Activated T-helper 2 cell treated with anti-CD3 and anti-CD28 coated beads, Interferon-gamma antibody, Interleukin-2, Interleukin-4, amounts not matched to agents 10 μg/mL and 5 μg/mL and 100 μg/mL, durations not matched to agents 14 hours and 24 hours and 36 hours (primary cell): ENCODE measurements around the gene DNAAF8. TPM values are rescaled to one million over a fixed set of nuclear protein-coding genes. Genes with fewer than 3 reads are reported as not detected.
A peak's percentile ranks its signal among the peaks of the same experiment; 100 is the strongest.

Experiments
- DNase-seq: peaks from one replicate; pipeline ENCODE4 v3.0.0; 2021; ENCODE audit warnings: low spot score
- H3K27ac Mint-ChIP-seq: one replicate; pipeline ENCODE4 v1.8.0; 2021; ENCODE audit warnings: mixed read lengths
- H3K27me3 Mint-ChIP-seq: one replicate; pipeline ENCODE4 v1.8.0; 2021; ENCODE audit warnings: low read depth, mixed read lengths
- H3K36me3 Mint-ChIP-seq: one replicate; pipeline ENCODE4 v1.8.0; 2021; ENCODE audit warnings: low read depth, mixed read lengths
- H3K4me1 Mint-ChIP-seq: one replicate; pipeline ENCODE4 v1.8.0; 2021; ENCODE audit warnings: low read depth, mixed read lengths
- H3K4me3 Mint-ChIP-seq: one replicate; pipeline ENCODE4 v1.8.0; 2021; ENCODE audit warnings: low read depth, mild to moderate bottlenecking, moderate library complexity, mixed read lengths
- H3K9me3 Mint-ChIP-seq: one replicate; pipeline ENCODE4 v1.8.0; 2021; ENCODE audit warnings: mixed read lengths
- intact Hi-C: fragments of 100-400 bp; cut with micrococcal nuclease; formaldehyde crosslinking; loops from one replicate; pipeline ENCODE4 v1.15.1; 2023
- total RNA-seq: library from RNA; stranded (reverse); gene quantifications from 2 replicates; pipeline ENCODE4 v1.2.3, GENCODE V29; 2022

DNAAF8 gene
- 0.11 TPM in 1 of 2 replicates, not detected in the other for total RNA-seq

- H3K4me1 Mint-ChIP-seq, result peaks cover 12% of the 10 kb centered on the region
- no peaks in the 10 kb centered on the region for H3K9me3 Mint-ChIP-seq
- peak within 1 kb of the TSS; percentile 85 for H3K4me3 Mint-ChIP-seq
- peak within 1 kb of the TSS; percentile 69 for H3K27ac Mint-ChIP-seq
- intact Hi-C loops, result loop anchor here (1.0 to 10.0 kb wide), 4 partner anchors 33 to 221 kb away; partner anchors contain the start of genes GLYR1, ROGDI, SEC14L5 and UBN1
- peaks cover 4% of the 10 kb centered on the region for H3K36me3 Mint-ChIP-seq
- DNase-seq, result peak; percentile 76
- H3K27me3 Mint-ChIP-seq, result no peaks in the 10 kb centered on the region
These were observed at the start of gene DNAAF8, which contains the start of gene ANKS3 for GRCh38 chr16:4734063-4734729. DNAAF8 (plus strand) TSS chr16:4734537; CDS start chr16:4736515, 1,978 bp downstream. ANKS3 (minus strand) TSS chr16:4734271; CDS start chr16:4730149, 4,122 bp downstream.

- no peak for DNase-seq
- Mint-ChIP-seq H3K4me1 (no peaks in the 10 kb centered on the region), H3K36me3 (peaks cover 36% of the 10 kb centered on the region), H3K4me3 (no peak overlapping the region), H3K9me3 (no peaks in the 10 kb centered on the region), H3K27me3 (no peaks in the 10 kb centered on the region), H3K27ac (no peak overlapping the region)
- intact Hi-C loops, result no loop called here
These were observed 49.6 kb upstream of the DNAAF8 start for GRCh38 chr16:4684763-4685162.

GRCh38 chr16:4685292-4685691 is 49.0 kb upstream of the DNAAF8 start:
- Mint-ChIP-seq H3K27me3 (no peaks in the 10 kb centered on the region), H3K27ac (no peak overlapping the region), H3K4me3 (no peak overlapping the region), H3K9me3 (no peaks in the 10 kb centered on the region), H3K36me3 (peaks cover 31% of the 10 kb centered on the region), H3K4me1 (no peaks in the 10 kb centered on the region)
- no peak for DNase-seq
- intact Hi-C loops, result no loop called here

- DNase-seq, result no peak
- peaks cover 32% of the 10 kb centered on the region for H3K36me3 Mint-ChIP-seq
- H3K27me3 Mint-ChIP-seq, result no peaks in the 10 kb centered on the region
- H3K9me3 Mint-ChIP-seq, result no peaks in the 10 kb centered on the region
- intact Hi-C loops, result no loop called here
- H3K4me3 Mint-ChIP-seq, result no peak overlapping the region
- H3K4me1 Mint-ChIP-seq, result no peaks in the 10 kb centered on the region
- no peak overlapping the region for H3K27ac Mint-ChIP-seq
These were observed 48.4 kb upstream of the DNAAF8 start for GRCh38 chr16:4685776-4686496.

GRCh38 chr16:4686497-4687210 is 47.7 kb upstream of the DNAAF8 start:
- H3K4me1 Mint-ChIP-seq, result no peaks in the 10 kb centered on the region
- H3K9me3 Mint-ChIP-seq, result no peaks in the 10 kb centered on the region
- H3K27me3 Mint-ChIP-seq, result no peaks in the 10 kb centered on the region
- intact Hi-C loops, result no loop called here
- DNase-seq, result no peak
- H3K27ac Mint-ChIP-seq, result no peak overlapping the region
- no peak overlapping the region for H3K4me3 Mint-ChIP-seq
- peaks cover 31% of the 10 kb centered on the region for H3K36me3 Mint-ChIP-seq

- Mint-ChIP-seq H3K27me3 (no peaks in the 10 kb centered on the region), H3K9me3 (no peaks in the 10 kb centered on the region), H3K27ac (no peak overlapping the region), H3K36me3 (peaks cover 29% of the 10 kb centered on the region), H3K4me3 (no peak overlapping the region), H3K4me1 (peaks cover 1% of the 10 kb centered on the region)
- intact Hi-C loops, result no loop called here
- no peak for DNase-seq
These were observed 46.9 kb upstream of the DNAAF8 start for GRCh38 chr16:4687416-4687815.

GRCh38 chr16:4687946-4688673 is 46.2 kb upstream of the DNAAF8 start:
- Mint-ChIP-seq H3K9me3 (no peaks in the 10 kb centered on the region), H3K4me1 (peaks cover 5% of the 10 kb centered on the region), H3K36me3 (peaks cover 26% of the 10 kb centered on the region), H3K27ac (no peak overlapping the region), H3K4me3 (no peak overlapping the region), H3K27me3 (no peaks in the 10 kb centered on the region)
- no peak for DNase-seq
- intact Hi-C loops, result no loop called here

GRCh38 chr16:4688674-4689045 is 45.7 kb upstream of the DNAAF8 start:
- H3K4me3 Mint-ChIP-seq, result no peak overlapping the region
- DNase-seq, result no peak
- H3K36me3 Mint-ChIP-seq, result peaks cover 24% of the 10 kb centered on the region
- no peak overlapping the region for H3K27ac Mint-ChIP-seq
- intact Hi-C loops, result no loop called here
- peaks cover 5% of the 10 kb centered on the region for H3K4me1 Mint-ChIP-seq
- no peaks in the 10 kb centered on the region for H3K9me3 Mint-ChIP-seq
- H3K27me3 Mint-ChIP-seq, result no peaks in the 10 kb centered on the region

- DNase-seq, result no peak
- no peaks in the 10 kb centered on the region for H3K27me3 Mint-ChIP-seq
- intact Hi-C loops, result no loop called here
- no peak overlapping the region for H3K4me3 Mint-ChIP-seq
- H3K9me3 Mint-ChIP-seq, result no peaks in the 10 kb centered on the region
- no peak overlapping the region for H3K27ac Mint-ChIP-seq
- peaks cover 5% of the 10 kb centered on the region for H3K4me1 Mint-ChIP-seq
- peaks cover 24% of the 10 kb centered on the region for H3K36me3 Mint-ChIP-seq
These were observed 45.2 kb upstream of the DNAAF8 start for GRCh38 chr16:4689091-4689671.

GRCh38 chr16:4689864-4690704 is 44.3 kb upstream of the DNAAF8 start:
- no peak for DNase-seq
- intact Hi-C loops, result no loop called here
- Mint-ChIP-seq H3K4me3 (no peak overlapping the region), H3K27ac (no peak overlapping the region), H3K4me1 (peaks cover 5% of the 10 kb centered on the region), H3K27me3 (no peaks in the 10 kb centered on the region), H3K36me3 (peaks cover 21% of the 10 kb centered on the region), H3K9me3 (no peaks in the 10 kb centered on the region)

GRCh38 chr16:4690946-4691665 is 43.2 kb upstream of the DNAAF8 start:
- no peak for DNase-seq
- Mint-ChIP-seq H3K36me3 (peaks cover 22% of the 10 kb centered on the region), H3K4me3 (peak overlapping the region; percentile 47), H3K4me1 (peaks cover 10% of the 10 kb centered on the region), H3K27ac (no peak overlapping the region), H3K9me3 (no peaks in the 10 kb centered on the region), H3K27me3 (no peaks in the 10 kb centered on the region)
- intact Hi-C loops, result no loop called here
